Measurements from ENCODE around the gene HOXC6.
"Not testable (repeated sequence)": the region's sequence is repeated elsewhere in the genome, so short reads cannot be mapped to it uniquely, and the experiment has no call there.

Gene HOXC6

GRCh38 chr12:54052438-54053002 lies 24.3 kb downstream of the HOXC6 start:
- no peak for DNase-seq (ENCODE audit: low read depth in 3 of 3, low spot score in 1 of 3)

- no peak for DNase-seq (ENCODE audit: low read depth in 3 of 3, low spot score in 1 of 3)
These were observed 24.9 kb downstream of the HOXC6 start for GRCh38 chr12:54053003-54053750.

- no peak for DNase-seq (ENCODE audit: low read depth in 3 of 3, low spot score in 1 of 3)
These were observed 25.8 kb downstream of the HOXC6 start, which contains the start of gene HOXC4 for GRCh38 chr12:54053751-54054741. HOXC4 (plus strand) TSS chr12:54053835; CDS start chr12:54053923, 88 bp downstream.

- DNase-seq (ENCODE audit: low read depth in 3 of 3, low spot score in 1 of 3): no peak
These were observed 26.5 kb downstream of the HOXC6 start for GRCh38 chr12:54054742-54055194.

GRCh38 chr12:54055552-54055951 lies 27.3 kb downstream of the HOXC6 start:
- DNase-seq (ENCODE audit: low read depth in 3 of 3, low spot score in 1 of 3): no peak

- DNase-seq (ENCODE audit: low read depth in 3 of 3, low spot score in 1 of 3): no peak
These were observed 27.9 kb downstream of the HOXC6 start for GRCh38 chr12:54056110-54056509.

- no peak for DNase-seq (ENCODE audit: low read depth in 3 of 3, low spot score in 1 of 3)
These were observed 30.0 kb downstream of the HOXC6 start for GRCh38 chr12:54058128-54058768.

- DNase-seq (ENCODE audit: low read depth in 3 of 3, low spot score in 1 of 3): no peak
These were observed 31.4 kb downstream of the HOXC6 start for GRCh38 chr12:54059668-54060067.

- no peak for DNase-seq (ENCODE audit: low read depth in 3 of 3, low spot score in 1 of 3)
These were observed 32.1 kb downstream of the HOXC6 start for GRCh38 chr12:54060174-54060974.

- DNase-seq (ENCODE audit: low read depth in 3 of 3, low spot score in 1 of 3): no peak
These were observed 32.9 kb downstream of the HOXC6 start for GRCh38 chr12:54060975-54061778.

GRCh38 chr12:54065677-54066076 lies 37.4 kb downstream of the HOXC6 start:
- DNase-seq (ENCODE audit: low read depth in 3 of 3, low spot score in 1 of 3): no peak

- no peak for DNase-seq (ENCODE audit: low read depth in 3 of 3, low spot score in 1 of 3)
These were observed 38.2 kb downstream of the HOXC6 start for GRCh38 chr12:54066408-54066807.

- no peak for DNase-seq (ENCODE audit: low read depth in 3 of 3, low spot score in 1 of 3)
These were observed 40.3 kb downstream of the HOXC6 start for GRCh38 chr12:54068418-54069070.

GRCh38 chr12:54071942-54072341 lies 43.7 kb downstream of the HOXC6 start:
- no peak for DNase-seq (ENCODE audit: low read depth in 3 of 3, low spot score in 1 of 3)

GRCh38 chr12:54074308-54074707 lies 46.1 kb downstream of the HOXC6 start:
- no peak for DNase-seq (ENCODE audit: low read depth in 3 of 3, low spot score in 1 of 3)

- DNase-seq (ENCODE audit: low read depth in 3 of 3, low spot score in 1 of 3): no peak
These were observed 47.2 kb downstream of the HOXC6 start for GRCh38 chr12:54075409-54075808.

- DNase-seq (ENCODE audit: low read depth in 3 of 3, low spot score in 1 of 3): no peak
These were observed 47.7 kb downstream of the HOXC6 start for GRCh38 chr12:54075974-54076373.

- not testable (repeated sequence) for DNase-seq (ENCODE audit: low read depth in 3 of 3, low spot score in 1 of 3)
These were observed 49.6 kb downstream of the HOXC6 start for GRCh38 chr12:54077843-54078242.

- not testable (repeated sequence) for DNase-seq (ENCODE audit: low read depth in 3 of 3, low spot score in 1 of 3)
These were observed 50.9 kb downstream of the HOXC6 start for GRCh38 chr12:54079115-54079514.
